ENCODE measurements around the gene SNX14. TPM values are rescaled to one million over a fixed set of nuclear protein-coding genes. Genes with fewer than 3 reads are reported as not detected.

Gene SNX14
- total and polyA plus RNA-seq, 5 donors: 35.5 to 45.9 (median 42.1) TPM

- intact Hi-C loops (cut with DNase I): no loop called here
- Histone ChIP-seq H3K27me3 (ENCODE audit: control insufficient read depth, insufficient read depth) (no peaks in the 10 kb centered on the region), H3K27ac (ENCODE audit: low read length) (no peak overlapping the region), H3K4me1 (ENCODE audit: control insufficient read depth, insufficient read depth, low read length) (no peaks in the 10 kb centered on the region), H3K4me3 (ENCODE audit: low read length) (no peak overlapping the region), H3K9me3 (ENCODE audit: control insufficient read depth, low read length) (no peaks in the 10 kb centered on the region)
- ATAC-seq (no peak), DNase-seq (no peak)
- 96% methylated on average over 5 of the region's 5 CpGs for WGBS
Measured at GRCh38 chr6:85496856-85497255, 96.8 kb downstream of the SNX14 start.

- intact Hi-C loops (cut with DNase I): no loop called here
- Histone ChIP-seq H3K4me1 (ENCODE audit: control insufficient read depth, insufficient read depth, low read length) (no peaks in the 10 kb centered on the region), H3K9me3 (ENCODE audit: control insufficient read depth, low read length) (no peaks in the 10 kb centered on the region), H3K27ac (ENCODE audit: low read length) (no peak overlapping the region), H3K4me3 (ENCODE audit: low read length) (no peak overlapping the region), H3K27me3 (ENCODE audit: control insufficient read depth, insufficient read depth) (no peaks in the 10 kb centered on the region)
- DNase-seq: no peak
- ATAC-seq: no peak
- 96% methylated on average over 8 of the region's 8 CpGs for WGBS
Measured at GRCh38 chr6:85496009-85496579, 97.6 kb downstream of the SNX14 start.

GRCh38 chr6:85494547-85495536, 98.8 kb downstream of the SNX14 start:
- ATAC-seq (no peak), DNase-seq (no peak)
- 73% methylated on average over 5 of the region's 5 CpGs for WGBS
- Histone ChIP-seq H3K27me3 (ENCODE audit: control insufficient read depth, insufficient read depth) (no peaks in the 10 kb centered on the region), H3K27ac (ENCODE audit: low read length) (no peak overlapping the region), H3K4me1 (ENCODE audit: control insufficient read depth, insufficient read depth, low read length) (no peaks in the 10 kb centered on the region), H3K4me3 (ENCODE audit: low read length) (no peak overlapping the region), H3K9me3 (ENCODE audit: control insufficient read depth, low read length) (no peaks in the 10 kb centered on the region)
- intact Hi-C loops (cut with DNase I): no loop called here

- Histone ChIP-seq H3K27me3 (ENCODE audit: control insufficient read depth, insufficient read depth) (no peaks in the 10 kb centered on the region), H3K4me1 (ENCODE audit: control insufficient read depth, insufficient read depth, low read length) (no peaks in the 10 kb centered on the region), H3K4me3 (ENCODE audit: low read length) (no peak overlapping the region), H3K27ac (ENCODE audit: low read length) (no peak overlapping the region), H3K9me3 (ENCODE audit: control insufficient read depth, low read length) (no peaks in the 10 kb centered on the region)
- intact Hi-C loops (cut with DNase I): no loop called here
- WGBS: 80% methylated on average over 1 of the region's 1 CpG
- DNase-seq (no peak), ATAC-seq (no peak)
Measured at GRCh38 chr6:85493389-85493788, 100.3 kb downstream of the SNX14 start.

GRCh38 chr6:85490516-85491248, 103.0 kb downstream of the SNX14 start:
- ATAC-seq (no peak), DNase-seq (no peak)
- no peak overlapping the region for H3K27ac ChIP-seq (ENCODE audit: low read length)
- H3K4me3 ChIP-seq (ENCODE audit: low read length): no peak overlapping the region
- no peaks in the 10 kb centered on the region for H3K9me3 ChIP-seq (ENCODE audit: control insufficient read depth, low read length)
- H3K27me3 ChIP-seq (ENCODE audit: control insufficient read depth, insufficient read depth): no peaks in the 10 kb centered on the region
- 79% methylated on average over 6 of the region's 6 CpGs for WGBS
- H3K4me1 ChIP-seq (ENCODE audit: control insufficient read depth, insufficient read depth, low read length): no peaks in the 10 kb centered on the region
- intact Hi-C loops (cut with DNase I): no loop called here

- ATAC-seq (no peak), DNase-seq (no peak)
- WGBS: 85% methylated on average over 5 of the region's 5 CpGs
- Histone ChIP-seq H3K27me3 (ENCODE audit: control insufficient read depth, insufficient read depth) (no peaks in the 10 kb centered on the region), H3K4me1 (ENCODE audit: control insufficient read depth, insufficient read depth, low read length) (peaks cover 2% of the 10 kb centered on the region), H3K4me3 (ENCODE audit: low read length) (no peak overlapping the region), H3K27ac (ENCODE audit: low read length) (no peak overlapping the region), H3K9me3 (ENCODE audit: control insufficient read depth, low read length) (no peaks in the 10 kb centered on the region)
- intact Hi-C loops (cut with DNase I): loop anchor here in 2 of 4 donors (5.0 to 10.0 kb wide), 2 partner anchors 128 to 130 kb away; no protein-coding TSS in a partner anchor
Measured at GRCh38 chr6:85484948-85485347, 108.7 kb downstream of the SNX14 start.

GRCh38 chr6:85483846-85484245, 109.8 kb downstream of the SNX14 start:
- Histone ChIP-seq H3K4me3 (ENCODE audit: low read length) (no peak overlapping the region), H3K4me1 (ENCODE audit: control insufficient read depth, insufficient read depth, low read length) (peaks cover 2% of the 10 kb centered on the region), H3K27me3 (ENCODE audit: control insufficient read depth, insufficient read depth) (no peaks in the 10 kb centered on the region), H3K27ac (ENCODE audit: low read length) (no peak overlapping the region), H3K9me3 (ENCODE audit: control insufficient read depth, low read length) (no peaks in the 10 kb centered on the region)
- no peak for ATAC-seq
- no peak for DNase-seq
- WGBS: 60% methylated on average over 4 of the region's 4 CpGs
- intact Hi-C loops (cut with DNase I): loop anchor here (2.0 to 10.0 kb wide), 4 partner anchors 127 to 129 kb away; no protein-coding TSS in a partner anchor

GRCh38 chr6:85482905-85483700, 110.6 kb downstream of the SNX14 start:
- intact Hi-C loops (cut with DNase I): loop anchor here (2.0 to 10.0 kb wide), 4 partner anchors 126 to 128 kb away; no protein-coding TSS in a partner anchor
- H3K27ac ChIP-seq (ENCODE audit: low read length): no peak overlapping the region
- 21% methylated on average over 10 of the region's 10 CpGs for WGBS
- no peak overlapping the region for H3K4me3 ChIP-seq (ENCODE audit: low read length)
- ATAC-seq (peak; percentile 88 to 94), DNase-seq (peak; percentile 76 to 92 (median 88))
- H3K4me1 ChIP-seq (ENCODE audit: control insufficient read depth, insufficient read depth, low read length): peaks cover 2% of the 10 kb centered on the region
- H3K9me3 ChIP-seq (ENCODE audit: control insufficient read depth, low read length): no peaks in the 10 kb centered on the region
- no peaks in the 10 kb centered on the region for H3K27me3 ChIP-seq (ENCODE audit: control insufficient read depth, insufficient read depth)

GRCh38 chr6:85482206-85482904, 111.3 kb downstream of the SNX14 start:
- peaks cover 2% of the 10 kb centered on the region for H3K4me1 ChIP-seq (ENCODE audit: control insufficient read depth, insufficient read depth, low read length)
- DNase-seq: no peak
- H3K27ac ChIP-seq (ENCODE audit: low read length): peak overlapping the region; percentile 39
- H3K4me3 ChIP-seq (ENCODE audit: low read length): no peak overlapping the region
- no peaks in the 10 kb centered on the region for H3K9me3 ChIP-seq (ENCODE audit: control insufficient read depth, low read length)
- intact Hi-C loops (cut with DNase I): loop anchor here (2.0 to 10.0 kb wide), 4 partner anchors 125 to 128 kb away; no protein-coding TSS in a partner anchor
- 62% methylated on average over 8 of the region's 8 CpGs for WGBS
- no peaks in the 10 kb centered on the region for H3K27me3 ChIP-seq (ENCODE audit: control insufficient read depth, insufficient read depth)
- peak; percentile 34 to 64 for ATAC-seq

- H3K27me3 ChIP-seq (ENCODE audit: control insufficient read depth, insufficient read depth): no peaks in the 10 kb centered on the region
- ATAC-seq (no peak), DNase-seq (no peak)
- 90% methylated on average over 1 of the region's 1 CpG for WGBS
- peaks cover 2% of the 10 kb centered on the region for H3K4me1 ChIP-seq (ENCODE audit: control insufficient read depth, insufficient read depth, low read length)
- H3K27ac ChIP-seq (ENCODE audit: low read length): no peak overlapping the region
- intact Hi-C loops (cut with DNase I): no loop called here
- H3K9me3 ChIP-seq (ENCODE audit: control insufficient read depth, low read length): no peaks in the 10 kb centered on the region
- no peak overlapping the region for H3K4me3 ChIP-seq (ENCODE audit: low read length)
Measured at GRCh38 chr6:85479208-85479607, 114.5 kb downstream of the SNX14 start.

Data from right cardiac atrium (tissue), 5 donors.